Mesodermal cell (in vitro differentiated cells): ENCODE measurements around the gene CDK7.

Source experiments
- H3K27ac ChIP-seq: 2 replicates; pipeline ENCODE4 v1.7.0; 2013; ENCODE audit warnings: mild to moderate bottlenecking, low read depth, low read length, moderate library complexity; ENCODE audit not compliant: severe bottlenecking
- H3K36me3 ChIP-seq: 2 replicates; pipeline ENCODE4 v1.7.1; 2013; ENCODE audit warnings: mild to moderate bottlenecking, low read length, moderate library complexity; ENCODE audit not compliant: control insufficient read depth, insufficient read depth
- H3K4me1 ChIP-seq: one replicate; pipeline ENCODE4 v1.7.1; 2013; ENCODE audit warnings: mild to moderate bottlenecking, low read length; ENCODE audit not compliant: insufficient read depth, control insufficient read depth, poor library complexity, severe bottlenecking
- H3K4me3 ChIP-seq: 2 replicates; pipeline ENCODE4 v1.7.0; 2013; ENCODE audit warnings: low read length, control low read depth, mild to moderate bottlenecking; ENCODE audit not compliant: insufficient read depth, poor library complexity, severe bottlenecking; ENCODE audit errors: extremely low read depth
- H3K9me3 ChIP-seq: 2 replicates; pipeline ENCODE4 v1.7.1; 2013; ENCODE audit warnings: mild to moderate bottlenecking, low read length, moderate library complexity; ENCODE audit not compliant: control insufficient read depth
- WGBS, 2 experiments: methylation state at CpG; one replicate each; pipeline ENCODE4 v1.1.5; 2013; ENCODE audit warnings: missing lambda C conversion rate in 2 of 2; ENCODE audit not compliant: insufficient coverage in 2 of 2; 5-methylcytosine and 5-hydroxymethylcytosine counted together

Gene CDK7

GRCh38 chr5:69315972-69316371 lies 81.3 kb downstream of the CDK7 start:
- no peak overlapping the region for H3K27ac ChIP-seq
- 89% methylated on average over 1 of the region's 1 CpG for WGBS, 2 experiments
- H3K4me3 ChIP-seq: no peak overlapping the region
- H3K9me3 ChIP-seq: no peaks in the 10 kb centered on the region
- H3K4me1 ChIP-seq: peaks cover 2% of the 10 kb centered on the region
- no peaks in the 10 kb centered on the region for H3K36me3 ChIP-seq

GRCh38 chr5:69317391-69317790 lies 82.7 kb downstream of the CDK7 start:
- Histone ChIP-seq H3K9me3 (no peaks in the 10 kb centered on the region), H3K4me3 (no peak overlapping the region), H3K4me1 (peaks cover 2% of the 10 kb centered on the region), H3K27ac (no peak overlapping the region), H3K36me3 (no peaks in the 10 kb centered on the region)
- WGBS, 2 experiments: no CpG with 5 or more reads among the region's 4 CpGs

GRCh38 chr5:69326365-69326764 lies 91.7 kb downstream of the CDK7 start:
- Histone ChIP-seq H3K4me3 (no peak overlapping the region), H3K4me1 (no peaks in the 10 kb centered on the region), H3K27ac (no peak overlapping the region), H3K36me3 (no peaks in the 10 kb centered on the region), H3K9me3 (no peaks in the 10 kb centered on the region)
- no CpG with 5 or more reads among the region's 1 CpG for WGBS, 2 experiments
